ENCODE measurements around the gene IRAK1. TPM values are rescaled to one million over a fixed set of nuclear protein-coding genes. Genes with fewer than 3 reads are reported as not detected.

Gene IRAK1
- polyA plus RNA-seq, 1 donor (not counting 4 experiments of a cell fraction or from before 2014, with no cell fraction given), result 41.5 TPM

DNA sequence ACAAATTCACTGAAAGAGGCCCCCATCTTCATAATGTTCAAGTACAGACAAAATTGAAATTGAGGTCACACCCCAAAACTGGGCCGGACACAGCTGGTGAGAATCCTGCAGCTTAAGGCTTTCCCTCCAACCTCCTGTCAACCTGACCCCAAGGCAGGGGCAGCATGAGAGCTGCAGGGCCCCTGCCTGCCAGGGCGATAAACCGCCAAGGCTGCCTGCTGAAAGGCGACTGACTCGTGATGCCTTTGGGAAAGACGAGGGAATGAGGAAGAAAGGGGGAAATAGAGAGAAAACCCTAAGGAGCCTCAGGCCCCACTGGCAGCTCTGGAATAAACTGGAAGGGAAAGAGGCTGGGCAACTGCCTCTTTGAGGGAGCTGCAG lies 7.3 kb upstream of the IRAK1 start:
- Histone ChIP-seq H3K79me2 (ENCODE audit: control insufficient read depth, insufficient read depth, low read length) (no peaks in the 10 kb centered on the region), H2AFZ (ENCODE audit: control insufficient read depth, low read length) (no peak overlapping the region), H3K9me3 (ENCODE audit: control insufficient read depth, low read depth, low read length) (no peaks in the 10 kb centered on the region), H3K4me2 (ENCODE audit: control insufficient read depth, extremely low read depth, insufficient read depth, low read depth, low read length) (no peak overlapping the region), H3K9me1 (ENCODE audit: control insufficient read depth, extremely low read depth, insufficient read depth, low read length) (no peaks in the 10 kb centered on the region), H3K9ac (ENCODE audit: control insufficient read depth, extremely low read depth, insufficient read depth, low read length) (no peak overlapping the region), H3K27ac (ENCODE audit: control insufficient read depth, insufficient read depth, low read length) (no peak overlapping the region), H3K4me3 (ENCODE audit: control insufficient read depth in 2 of 3, extremely low read depth in 1 of 3, insufficient read depth in 2 of 3, low read depth in 1 of 3, low read length in 3 of 3) (no peak overlapping the region), H4K20me1 (ENCODE audit: control insufficient read depth, extremely low read depth, insufficient read depth, low read length) (no peaks in the 10 kb centered on the region), H3K36me3 (ENCODE audit: control insufficient read depth in 2 of 2, extremely low read depth in 1 of 2, insufficient read depth in 2 of 2, low read length in 2 of 2) (peaks cover 2 to 4% of the 10 kb centered on the region in 2 experiments), H3K4me1 (ENCODE audit: control insufficient read depth, extremely low read depth, insufficient read depth, low read length) (peaks cover 12% of the 10 kb centered on the region), H3K27me3 (ENCODE audit: control insufficient read depth, extremely low read depth, insufficient read depth, low read length) (no peaks in the 10 kb centered on the region)
- FAIRE-seq (no peak), DNase-seq (ENCODE audit: low read depth, low spot score) (no peak)
- dilution Hi-C loops (cut with MboI; ENCODE audit: extremely low pct_ligation_motif_present, low sequenced_read_pairs), result no loop called here
- TF ChIP-seq, protein P1, sequence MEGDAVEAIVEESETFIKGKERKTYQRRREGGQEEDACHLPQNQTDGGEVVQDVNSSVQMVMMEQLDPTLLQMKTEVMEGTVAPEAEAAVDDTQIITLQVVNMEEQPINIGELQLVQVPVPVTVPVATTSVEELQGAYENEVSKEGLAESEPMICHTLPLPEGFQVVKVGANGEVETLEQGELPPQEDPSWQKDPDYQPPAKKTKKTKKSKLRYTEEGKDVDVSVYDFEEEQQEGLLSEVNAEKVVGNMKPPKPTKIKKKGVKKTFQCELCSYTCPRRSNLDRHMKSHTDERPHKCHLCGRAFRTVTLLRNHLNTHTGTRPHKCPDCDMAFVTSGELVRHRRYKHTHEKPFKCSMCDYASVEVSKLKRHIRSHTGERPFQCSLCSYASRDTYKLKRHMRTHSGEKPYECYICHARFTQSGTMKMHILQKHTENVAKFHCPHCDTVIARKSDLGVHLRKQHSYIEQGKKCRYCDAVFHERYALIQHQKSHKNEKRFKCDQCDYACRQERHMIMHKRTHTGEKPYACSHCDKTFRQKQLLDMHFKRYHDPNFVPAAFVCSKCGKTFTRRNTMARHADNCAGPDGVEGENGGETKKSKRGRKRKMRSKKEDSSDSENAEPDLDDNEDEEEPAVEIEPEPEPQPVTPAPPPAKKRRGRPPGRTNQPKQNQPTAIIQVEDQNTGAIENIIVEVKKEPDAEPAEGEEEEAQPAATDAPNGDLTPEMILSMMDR (optimal IDR thresholded peaks at IDR 0.05 in 1 of 3, IDR thresholded peaks at IDR 0.05 in 1 of 3, conservative IDR thresholded peaks at IDR 0.05 in 1 of 3; ENCODE audit: extremely low read depth in 1 of 3, insufficient read depth in 2 of 3, low read length in 3 of 3), result no peak
- no peak for TF ChIP-seq EZH2 (IDR thresholded peaks at IDR 0.05; ENCODE audit: low read length)

GRCh38 chrX:154026136-154027021 lies 6.7 kb upstream of the IRAK1 start:
- Histone ChIP-seq H3K79me2 (ENCODE audit: control insufficient read depth, insufficient read depth, low read length) (no peaks in the 10 kb centered on the region), H3K9me3 (ENCODE audit: control insufficient read depth, low read depth, low read length) (no peaks in the 10 kb centered on the region), H4K20me1 (ENCODE audit: control insufficient read depth, extremely low read depth, insufficient read depth, low read length) (no peaks in the 10 kb centered on the region), H3K9me1 (ENCODE audit: control insufficient read depth, extremely low read depth, insufficient read depth, low read length) (no peaks in the 10 kb centered on the region), H3K36me3 (ENCODE audit: control insufficient read depth in 2 of 2, extremely low read depth in 1 of 2, insufficient read depth in 2 of 2, low read length in 2 of 2) (peaks cover 2 to 4% of the 10 kb centered on the region in 2 experiments), H3K27ac (ENCODE audit: control insufficient read depth, insufficient read depth, low read length) (no peak overlapping the region), H3K4me2 (ENCODE audit: control insufficient read depth, extremely low read depth, insufficient read depth, low read depth, low read length) (no peak overlapping the region), H3K27me3 (ENCODE audit: control insufficient read depth, extremely low read depth, insufficient read depth, low read length) (no peaks in the 10 kb centered on the region), H2AFZ (ENCODE audit: control insufficient read depth, low read length) (no peak overlapping the region), H3K4me3 (ENCODE audit: control insufficient read depth in 2 of 3, extremely low read depth in 1 of 3, insufficient read depth in 2 of 3, low read depth in 1 of 3, low read length in 3 of 3) (no peak overlapping the region), H3K4me1 (ENCODE audit: control insufficient read depth, extremely low read depth, insufficient read depth, low read length) (peaks cover 13% of the 10 kb centered on the region), H3K9ac (ENCODE audit: control insufficient read depth, extremely low read depth, insufficient read depth, low read length) (no peak overlapping the region)
- TF ChIP-seq, protein P1 (optimal IDR thresholded peaks at IDR 0.05 in 1 of 3, IDR thresholded peaks at IDR 0.05 in 1 of 3, conservative IDR thresholded peaks at IDR 0.05 in 1 of 3; ENCODE audit: extremely low read depth in 1 of 3, insufficient read depth in 2 of 3, low read length in 3 of 3), result no peak
- TF ChIP-seq EZH2 (IDR thresholded peaks at IDR 0.05; ENCODE audit: low read length), result no peak
- DNase-seq (ENCODE audit: low read depth, low spot score), result no peak
- dilution Hi-C loops (cut with MboI; ENCODE audit: extremely low pct_ligation_motif_present, low sequenced_read_pairs), result no loop called here
- no peak for FAIRE-seq

Measured in keratinocyte (primary cell).